HG02981 (cell line): Measurements from ENCODE around the gene HCAR1.
"Not testable (repeated sequence)": the region's sequence is repeated elsewhere in the genome, so short reads cannot be mapped to it uniquely, and the experiment has no call there.

Experiments
- ATAC-seq: cut with Tn5 transposase; IDR thresholded peaks from one replicate; pipeline ENCODE4 v1.9.1; 2021; ENCODE audit warnings: mild to moderate bottlenecking, moderate library complexity; ENCODE audit not compliant: unreplicated experiment

HCAR1 gene

GRCh38 chr12:122721057-122721545 lies 9.5 kb downstream of the HCAR1 start:
- no peak for ATAC-seq

GRCh38 chr12:122716658-122717057 lies 14.0 kb downstream of the HCAR1 start, which contains the start of gene HCAR3:
TSS of gene HCAR3 (minus strand) at chr12:122716811. CDS start at chr12:122716737, 74 bp downstream.
- not testable (repeated sequence) for ATAC-seq

- not testable (repeated sequence) for ATAC-seq
Observed at GRCh38 chr12:122715211-122715610, 15.4 kb downstream of the HCAR1 start.

GRCh38 chr12:122713491-122714188 lies 17.0 kb downstream of the HCAR1 start:
- not testable (repeated sequence) for ATAC-seq

- ATAC-seq: not testable (repeated sequence)
Observed at GRCh38 chr12:122711266-122711665, 19.4 kb downstream of the HCAR1 start.

GRCh38 chr12:122710341-122710740 lies 20.3 kb downstream of the HCAR1 start:
- ATAC-seq: not testable (repeated sequence)

GRCh38 chr12:122709287-122709686 lies 21.4 kb downstream of the HCAR1 start:
- not testable (repeated sequence) for ATAC-seq

GRCh38 chr12:122703841-122704240 lies 26.8 kb downstream of the HCAR1 start:
- not testable (repeated sequence) for ATAC-seq

- ATAC-seq: not testable (repeated sequence)
Observed at GRCh38 chr12:122702890-122703611, 27.6 kb downstream of the HCAR1 start, which contains the start of gene HCAR2. TSS of gene HCAR2 (minus strand) at chr12:122703357. CDS start at chr12:122703283, 74 bp downstream.

- not testable (repeated sequence) for ATAC-seq
Observed at GRCh38 chr12:122701481-122701880, 29.2 kb downstream of the HCAR1 start.

GRCh38 chr12:122700038-122700710 lies 30.5 kb downstream of the HCAR1 start:
- ATAC-seq: not testable (repeated sequence)

GRCh38 chr12:122696922-122697321 lies 33.7 kb downstream of the HCAR1 start:
- not testable (repeated sequence) for ATAC-seq

GRCh38 chr12:122691566-122691965 lies 39.1 kb downstream of the HCAR1 start:
- ATAC-seq: no peak

GRCh38 chr12:122688291-122688690 lies 42.4 kb downstream of the HCAR1 start:
- ATAC-seq: no peak

- no peak for ATAC-seq
Observed at GRCh38 chr12:122687086-122687485, 43.6 kb downstream of the HCAR1 start.

GRCh38 chr12:122686538-122686937 lies 44.1 kb downstream of the HCAR1 start:
- ATAC-seq: no peak

GRCh38 chr12:122684297-122684813 lies 46.3 kb downstream of the HCAR1 start:
- ATAC-seq: no peak

GRCh38 chr12:122681814-122682213 lies 48.8 kb downstream of the HCAR1 start:
- ATAC-seq: no peak

GRCh38 chr12:122680989-122681388 lies 49.7 kb downstream of the HCAR1 start:
- ATAC-seq: not testable (repeated sequence)

GRCh38 chr12:122676781-122677180 lies 53.9 kb downstream of the HCAR1 start:
- not testable (repeated sequence) for ATAC-seq
